Stimulated activated CD4-positive, alpha-beta T cell treated with anti-CD3 and anti-CD28 coated beads, Interleukin-4, amount 100 ng/mL, for 48 hours (primary cell): ENCODE data around the gene SAMD8.
"Not testable (repeated sequence)": the region's sequence is repeated elsewhere in the genome, so short reads cannot be mapped to it uniquely, and the experiment has no call there.

ENCODE experiments used
- DNase-seq, 2 donors: peaks; one replicate each; pipeline ENCODE4 v3.0.0-alpha.2; 2020; ENCODE audit warnings: low read depth in 2 of 2

SAMD8 gene

GRCh38 chr10:75140246-75140645 is 28.8 kb downstream of the SAMD8 start:
- no peak for DNase-seq

- no peak for DNase-seq
These were observed 31.9 kb downstream of the SAMD8 start for GRCh38 chr10:75143353-75143752.

GRCh38 chr10:75145590-75145989 is 34.1 kb downstream of the SAMD8 start:
- no peak for DNase-seq

- no peak for DNase-seq
These were observed 35.3 kb downstream of the SAMD8 start for GRCh38 chr10:75146780-75147179.

GRCh38 chr10:75150656-75151055 is 39.2 kb downstream of the SAMD8 start:
- no peak for DNase-seq

- no peak for DNase-seq
These were observed 48.1 kb downstream of the SAMD8 start for GRCh38 chr10:75159519-75159918.

GRCh38 chr10:75165684-75166622 is 54.5 kb downstream of the SAMD8 start:
- DNase-seq, result no peak

GRCh38 chr10:75166623-75166972 is 55.1 kb downstream of the SAMD8 start:
- no peak for DNase-seq

- no peak for DNase-seq
These were observed 56.8 kb downstream of the SAMD8 start for GRCh38 chr10:75168275-75168674.

GRCh38 chr10:75170215-75170614 is 58.8 kb downstream of the SAMD8 start:
- DNase-seq, result no peak

- DNase-seq, result no peak
These were observed 63.6 kb downstream of the SAMD8 start for GRCh38 chr10:75175046-75175445.

- no peak for DNase-seq
These were observed 64.6 kb downstream of the SAMD8 start for GRCh38 chr10:75176046-75176445.

GRCh38 chr10:75176736-75177135 is 65.3 kb downstream of the SAMD8 start:
- no peak for DNase-seq

GRCh38 chr10:75179657-75180177 is 68.3 kb downstream of the SAMD8 start:
- DNase-seq, result no peak

GRCh38 chr10:75180592-75180991 is 69.1 kb downstream of the SAMD8 start:
- no peak for DNase-seq

GRCh38 chr10:75181073-75181472 is 69.6 kb downstream of the SAMD8 start:
- DNase-seq, result no peak

- no peak for DNase-seq
These were observed 74.9 kb downstream of the SAMD8 start for GRCh38 chr10:75186310-75186709.

GRCh38 chr10:75187961-75188426 is 76.5 kb downstream of the SAMD8 start:
- peak; percentile 36 to 38 for DNase-seq

- DNase-seq, result not testable (repeated sequence)
These were observed 77.1 kb downstream of the SAMD8 start for GRCh38 chr10:75188522-75188921.

- DNase-seq, result no peak
These were observed 78.0 kb downstream of the SAMD8 start for GRCh38 chr10:75189266-75190096.

- DNase-seq, result no peak
These were observed 80.5 kb downstream of the SAMD8 start for GRCh38 chr10:75191821-75192568.

GRCh38 chr10:75194625-75195024 is 83.2 kb downstream of the SAMD8 start:
- not testable (repeated sequence) for DNase-seq
